GM03348 (cell line): ENCODE results near the gene ZMYM4.
A peak's percentile ranks its signal among the peaks of the same experiment; 100 is the strongest.
"Not testable (repeated sequence)": the region's sequence is repeated elsewhere in the genome, so short reads cannot be mapped to it uniquely, and the experiment has no call there.

Experiments used
- DNase-seq: peaks from one replicate; pipeline ENCODE4 v3.0.0; 2012; ENCODE audit warnings: low spot score

The ZMYM4 gene

GRCh38 chr1:35268282-35269200, at the start of gene ZMYM4:
Gene ZMYM4 (plus strand): TSS chr1:35268709. CDS start chr1:35269047, 338 bp downstream.
- peak; percentile 98 for DNase-seq

- no peak for DNase-seq
Measured at GRCh38 chr1:35220976-35221375, 47.5 kb upstream of the ZMYM4 start.

- DNase-seq: peak; percentile 80
Measured at GRCh38 chr1:35222322-35223083, 46.0 kb upstream of the ZMYM4 start.

- DNase-seq: peak; percentile 26
Measured at GRCh38 chr1:35223084-35223630, 45.4 kb upstream of the ZMYM4 start.

DNA sequence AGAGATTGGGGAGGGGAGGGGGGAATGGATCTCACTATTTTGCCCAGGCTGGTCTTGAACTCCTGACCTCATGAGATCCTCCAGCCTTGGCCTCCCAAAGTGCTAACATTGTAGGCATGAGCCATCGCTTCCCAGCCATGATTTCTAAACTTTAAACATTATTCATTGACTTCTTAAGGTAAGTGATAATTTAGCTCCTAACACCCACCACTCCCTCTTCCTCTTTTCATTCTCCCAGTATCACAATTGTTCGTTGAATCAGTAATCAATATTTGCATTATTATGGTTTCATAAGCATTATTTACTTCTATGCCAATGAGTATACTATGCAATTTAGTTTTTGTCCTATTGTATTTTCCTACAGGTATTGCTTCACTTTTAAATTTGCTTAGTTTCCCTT, 42.0 kb upstream of the ZMYM4 start:
- DNase-seq: no peak

- DNase-seq: no peak
Measured at GRCh38 chr1:35229587-35230360, 38.7 kb upstream of the ZMYM4 start.

DNA sequence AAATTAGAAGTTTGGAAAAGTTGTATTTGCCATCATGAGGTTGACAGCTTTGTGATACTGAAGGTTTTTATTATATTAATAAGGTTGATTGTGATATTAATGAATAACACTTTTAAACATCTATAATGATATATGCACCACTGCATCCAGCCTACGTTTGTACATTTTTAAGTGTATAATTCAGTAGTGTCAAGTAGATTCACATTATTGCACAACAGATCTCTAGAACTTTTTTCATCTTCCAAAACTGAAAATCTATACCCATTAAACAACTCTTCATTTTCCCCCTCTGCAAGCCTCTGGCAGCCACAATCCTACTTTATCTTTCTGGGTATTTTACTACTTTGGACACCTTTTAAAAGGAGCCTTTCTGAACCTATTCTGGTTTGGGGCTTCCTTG, 37.2 kb upstream of the ZMYM4 start:
- DNase-seq: no peak

- DNase-seq: not testable (repeated sequence)
Measured at GRCh38 chr1:35236772-35237171, 31.7 kb upstream of the ZMYM4 start.

DNA sequence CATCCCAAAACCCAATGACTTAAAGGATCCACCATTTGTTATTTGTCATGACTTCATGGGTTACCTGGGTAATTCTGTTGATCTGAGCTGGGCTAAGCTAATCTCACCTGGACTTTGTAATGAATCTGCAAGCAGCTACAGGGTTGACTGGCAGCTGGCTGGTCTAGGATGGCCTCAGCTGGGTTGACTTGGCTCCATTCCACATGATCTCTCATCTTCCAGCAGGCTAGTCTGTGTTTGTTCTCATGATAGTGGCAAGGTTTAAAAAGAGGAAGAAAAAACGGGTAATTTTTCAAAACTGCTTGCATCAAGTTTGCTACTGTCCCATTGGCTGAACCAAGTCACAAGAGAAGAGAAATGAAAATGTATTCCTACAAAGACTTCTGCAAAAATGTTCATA, 24.8 kb upstream of the ZMYM4 start:
- no peak for DNase-seq

DNA sequence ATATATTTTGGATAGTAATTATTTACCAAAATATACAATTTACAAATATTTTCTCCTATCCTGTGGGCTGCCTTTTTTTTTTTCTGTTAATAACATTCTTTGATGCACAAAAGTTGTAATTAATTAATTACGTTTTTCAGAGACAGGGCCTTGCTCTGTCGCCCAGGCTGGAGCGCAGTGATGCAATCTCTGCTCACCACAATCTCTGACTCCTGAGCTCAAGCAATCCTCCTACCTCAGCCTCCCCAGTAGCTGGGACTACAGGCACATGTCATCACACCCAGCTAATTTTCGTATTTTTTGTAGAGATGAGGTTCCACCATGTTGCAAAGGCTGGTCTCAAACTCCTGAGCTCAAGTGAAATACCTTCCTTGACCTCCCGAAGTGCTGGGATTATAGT, 21.3 kb upstream of the ZMYM4 start:
- no peak for DNase-seq

- DNase-seq: no peak
Measured at GRCh38 chr1:35253941-35254340, 14.6 kb upstream of the ZMYM4 start.

DNA sequence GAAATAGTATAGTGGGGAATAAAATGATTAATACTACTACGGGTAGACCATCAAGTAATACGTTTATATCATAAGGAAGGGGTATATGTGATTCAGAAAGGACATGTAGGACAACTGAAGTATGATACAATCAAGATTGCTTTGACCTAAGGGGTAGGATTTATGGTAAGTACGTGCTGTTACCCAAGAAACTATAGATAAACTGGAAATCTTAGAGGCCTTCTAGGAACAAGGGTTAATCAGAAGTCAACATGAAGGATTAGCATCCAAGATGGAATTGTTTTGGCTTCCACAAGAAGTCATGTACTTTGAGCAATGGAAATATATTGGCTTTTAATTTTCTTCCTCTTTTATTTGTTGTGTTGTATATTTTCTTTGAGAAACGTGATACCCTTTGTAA, 13.2 kb upstream of the ZMYM4 start:
- DNase-seq: no peak

DNA sequence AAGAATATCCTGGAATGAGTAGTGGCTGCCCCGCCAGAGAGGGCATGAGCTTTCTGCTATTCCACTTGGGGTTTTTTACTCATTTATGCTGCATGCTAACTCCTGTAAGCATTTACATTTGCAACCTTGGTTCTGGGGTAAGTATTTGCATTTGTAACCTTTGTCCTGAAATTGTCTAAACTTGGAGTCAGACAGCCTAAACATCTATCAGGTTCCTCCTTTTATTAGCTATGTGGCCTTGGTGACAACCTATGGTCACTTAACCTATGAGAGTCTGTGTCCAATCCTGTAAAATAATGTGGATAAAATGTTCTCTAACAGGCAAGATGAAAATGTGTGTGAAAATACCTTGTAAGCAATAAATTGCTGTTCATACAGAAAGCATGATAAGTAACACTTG, 8.9 kb upstream of the ZMYM4 start:
- DNase-seq: no peak

GRCh38 chr1:35261412-35262120, 6.9 kb upstream of the ZMYM4 start:
- no peak for DNase-seq

GRCh38 chr1:35264035-35264434, 4.5 kb upstream of the ZMYM4 start:
- no peak for DNase-seq

DNA sequence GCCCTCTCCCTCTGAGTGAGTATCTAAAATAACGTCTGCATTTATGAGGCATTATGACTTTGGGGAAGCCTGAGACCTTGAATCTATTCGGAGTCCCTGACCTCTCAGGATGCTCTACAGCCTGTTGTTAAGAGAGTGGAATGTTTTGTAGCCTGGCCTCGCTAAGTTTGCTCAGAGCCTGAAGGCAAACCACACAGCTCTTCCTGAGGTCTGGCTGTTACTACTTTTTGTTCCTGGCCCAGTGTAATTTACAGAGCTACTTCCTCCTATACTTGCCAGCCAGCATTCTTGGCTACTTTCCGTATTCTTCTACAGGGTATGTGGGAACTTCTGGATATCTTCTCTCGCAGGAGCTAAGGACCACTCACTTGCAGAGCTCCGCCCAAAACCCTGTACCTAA, 3.6 kb upstream of the ZMYM4 start:
- DNase-seq: peak; percentile 70

DNA sequence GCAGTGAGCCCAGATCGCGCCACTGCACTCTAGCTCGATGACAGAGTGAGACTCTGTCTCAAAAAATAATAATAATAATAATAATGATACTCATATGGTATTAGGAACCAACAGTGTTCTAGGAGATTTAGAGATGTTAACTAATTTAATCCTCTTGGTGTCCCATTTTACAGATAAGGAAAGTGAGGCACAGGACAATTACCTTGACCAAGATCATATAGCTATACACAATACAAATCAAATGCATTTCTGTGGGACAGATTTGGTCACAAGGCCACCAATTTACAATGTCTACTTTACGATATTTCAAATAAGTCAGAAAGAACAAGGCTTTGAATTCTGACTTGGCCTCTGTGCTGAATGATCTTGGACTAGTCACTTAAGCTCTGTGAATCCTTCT, 2.2 kb upstream of the ZMYM4 start:
- DNase-seq: no peak

GRCh38 chr1:35269201-35269988, 886 bp downstream of the ZMYM4 start:
- peak; percentile 20 for DNase-seq

- no peak for DNase-seq
Measured at GRCh38 chr1:35269989-35270289, 1.4 kb downstream of the ZMYM4 start.

- DNase-seq: no peak
Measured at GRCh38 chr1:35270836-35271235, 2.3 kb downstream of the ZMYM4 start.

DNA sequence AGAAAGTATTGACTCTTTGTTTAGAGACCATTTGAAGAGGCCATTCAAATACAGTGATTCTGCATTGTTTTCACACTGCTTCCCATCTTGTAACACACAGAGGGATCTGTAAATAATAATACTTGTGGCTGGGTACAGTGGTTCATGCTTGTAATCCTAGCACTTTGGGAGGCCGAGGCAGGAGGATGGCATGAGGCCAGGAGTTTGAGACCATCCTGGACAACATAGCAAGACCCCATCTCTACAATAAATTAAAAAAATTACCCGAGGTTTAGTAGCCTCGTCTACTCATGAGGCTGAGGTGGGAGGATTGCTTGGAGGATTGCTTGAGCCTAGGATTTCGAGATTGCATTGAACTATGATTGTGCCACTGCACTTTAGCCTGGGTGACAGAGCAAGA, 5.7 kb downstream of the ZMYM4 start:
- no peak for DNase-seq
